NCI-H1694 treated with DMSO at 0.1 percent for 48 hours (cell line): ENCODE results near the gene POLE4.

ENCODE experiments used
- DNase-seq: peaks from one replicate; lab custom pipeline; 2025; lab: John Stamatoyannopoulos, UW

Gene POLE4

DNA sequence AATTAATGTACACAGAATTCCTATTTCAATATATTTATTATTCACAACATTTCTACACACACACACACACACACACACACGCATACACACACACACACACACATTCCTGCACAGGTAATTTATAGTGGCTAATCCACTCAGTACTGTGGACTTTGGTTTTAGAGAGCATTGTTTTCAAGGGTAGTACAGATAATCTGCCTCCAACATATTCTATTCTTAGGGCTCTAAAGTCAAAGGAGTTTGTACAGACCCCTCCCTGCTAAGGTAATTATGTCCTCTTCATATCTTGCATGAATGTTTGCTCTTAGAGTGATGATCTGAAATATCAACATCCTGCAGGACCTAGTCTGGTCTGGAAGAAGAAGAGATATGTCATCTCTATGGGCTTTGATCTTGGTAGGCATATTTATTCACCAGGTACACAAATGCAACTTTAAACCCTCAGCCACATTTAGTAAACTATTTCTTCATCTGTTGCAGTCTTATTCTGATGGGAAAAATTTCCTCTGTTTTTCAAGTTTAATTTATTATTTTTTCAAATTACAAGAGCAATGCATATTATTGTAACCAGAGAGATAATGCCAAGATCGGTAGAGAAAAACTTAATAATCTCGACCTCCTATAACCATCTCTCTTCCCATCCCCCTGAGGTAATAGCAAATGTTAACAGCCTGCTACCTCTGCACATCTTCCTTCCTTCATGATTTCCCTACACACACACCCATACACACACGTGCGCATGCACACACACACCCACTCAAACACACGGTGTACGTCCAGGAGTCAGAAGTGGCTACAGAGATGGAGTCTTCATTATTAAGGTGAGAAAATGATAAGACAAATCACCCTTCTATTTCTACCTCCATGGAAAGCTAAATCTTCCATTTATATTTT lies 18.3 kb upstream of the POLE4 start:
- DNase-seq, result no peak

DNA sequence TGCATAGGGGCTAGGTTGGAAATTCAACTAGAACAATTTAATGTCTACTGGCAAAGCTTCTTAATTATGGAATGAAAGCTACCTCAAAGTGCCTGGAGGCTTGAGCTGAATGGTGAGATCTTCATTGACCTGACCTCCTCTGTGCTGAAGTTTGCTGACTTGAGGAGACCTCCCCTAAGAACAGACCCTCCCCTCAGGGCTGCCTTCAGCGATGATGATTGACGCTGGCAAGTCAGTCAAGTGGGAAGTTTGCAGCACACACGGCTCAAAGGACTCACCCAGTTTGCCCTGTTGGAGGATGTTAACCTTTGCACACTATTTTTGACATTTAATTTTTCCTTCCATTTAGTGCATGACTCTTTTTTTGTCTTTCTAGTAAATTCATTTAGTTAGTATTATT lies 17.2 kb upstream of the POLE4 start:
- DNase-seq, result no peak

DNA sequence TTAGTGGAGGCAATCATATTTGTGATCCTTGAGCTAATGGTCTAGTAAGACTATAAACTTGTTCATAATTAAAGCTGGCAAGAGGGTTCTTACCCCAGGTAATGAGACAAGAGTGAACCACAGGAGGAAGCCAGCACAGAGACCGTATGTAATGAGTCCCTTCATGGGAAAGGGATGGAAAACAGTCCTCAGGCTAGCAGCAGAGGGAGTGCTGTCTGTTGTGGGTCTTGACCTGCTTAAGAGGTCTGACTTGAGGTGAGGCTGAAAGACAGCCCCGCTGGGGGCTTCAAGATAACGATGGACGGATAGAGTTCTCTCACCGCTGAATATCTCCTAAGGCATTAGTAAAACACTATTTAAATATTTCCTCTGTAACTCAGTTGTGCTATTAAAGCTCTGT lies 16.2 kb upstream of the POLE4 start:
- DNase-seq, result no peak

DNA sequence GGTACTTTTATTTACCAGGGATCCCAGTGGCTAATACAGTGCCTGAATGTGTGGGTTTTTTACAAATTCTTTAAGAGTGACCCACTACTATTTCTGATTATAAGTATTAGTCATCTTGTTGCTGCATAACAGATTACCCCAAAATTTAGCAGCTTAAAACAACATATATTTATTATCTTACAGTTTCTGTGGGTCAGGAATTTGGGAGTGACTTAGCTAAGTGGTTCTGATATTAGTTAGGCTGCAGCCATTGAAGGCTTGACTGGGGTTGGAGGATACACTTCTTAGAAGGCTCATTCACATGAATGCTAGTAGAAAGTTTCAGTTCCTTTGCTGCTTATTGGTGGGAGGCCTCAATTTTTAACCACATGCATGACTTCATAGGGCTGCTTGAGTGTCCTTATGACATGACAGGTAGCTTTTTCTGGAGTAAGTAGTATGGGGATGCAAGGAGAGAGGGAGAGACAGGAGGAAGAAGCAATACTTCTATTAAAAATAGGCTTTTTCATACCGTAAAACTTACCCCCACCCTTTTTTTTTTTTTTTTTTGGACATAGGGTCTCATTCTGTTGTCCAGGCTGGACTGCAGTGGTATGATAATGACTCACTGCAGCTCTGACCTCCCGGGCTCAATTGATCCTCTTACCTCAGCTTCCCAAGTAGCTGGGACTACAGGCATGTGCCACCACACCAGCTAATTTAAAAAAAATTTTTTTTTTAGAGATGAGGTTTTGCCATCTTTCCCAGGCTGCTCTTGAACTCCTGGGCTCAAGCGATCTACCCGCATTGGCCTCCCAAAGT lies 13.3 kb upstream of the POLE4 start:
- no peak for DNase-seq

DNA sequence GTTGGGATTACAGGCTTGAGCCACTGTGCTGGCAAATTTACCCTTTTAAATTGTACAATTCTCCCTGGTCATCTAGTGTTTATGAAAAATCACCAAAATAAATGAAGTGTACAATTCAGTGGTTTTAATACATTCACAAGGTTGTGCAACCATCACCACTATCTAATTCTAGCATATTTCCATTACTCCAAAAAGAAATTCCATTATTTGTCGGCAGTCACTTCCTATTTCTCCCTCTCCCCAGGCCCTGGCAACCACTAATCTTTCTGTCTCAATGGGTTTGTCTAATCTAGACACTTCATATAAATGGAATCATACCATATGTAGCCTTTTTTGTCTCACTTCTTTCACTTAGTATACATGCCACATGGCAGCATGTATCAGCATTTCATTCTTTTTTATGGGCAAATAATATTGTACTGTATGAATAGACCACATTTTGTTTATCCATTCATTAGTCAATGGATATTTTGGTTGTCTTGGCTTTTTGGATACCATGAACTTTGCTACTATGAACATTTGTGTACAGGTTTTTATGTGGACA lies 12.6 kb upstream of the POLE4 start:
- DNase-seq, result no peak

DNA sequence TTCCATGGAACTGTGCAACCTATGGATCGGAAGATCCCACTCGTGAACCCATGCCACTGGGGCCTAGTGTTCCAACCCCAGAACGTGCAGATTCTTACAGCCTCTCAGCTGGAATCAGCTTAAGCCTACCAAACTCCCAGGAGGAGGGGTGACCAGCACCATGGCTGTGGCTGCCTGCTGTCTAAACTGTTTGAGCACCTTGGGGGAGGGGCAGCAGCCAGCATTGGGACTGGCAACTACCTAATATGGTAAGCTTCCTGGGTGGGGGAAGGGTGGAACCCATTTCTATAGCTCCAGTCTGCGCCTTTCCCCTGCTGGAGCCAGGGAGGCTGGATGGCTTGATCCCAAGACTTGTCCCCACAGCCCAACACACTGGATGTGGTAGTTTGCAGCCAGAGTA lies 10.7 kb upstream of the POLE4 start:
- no peak for DNase-seq

DNA sequence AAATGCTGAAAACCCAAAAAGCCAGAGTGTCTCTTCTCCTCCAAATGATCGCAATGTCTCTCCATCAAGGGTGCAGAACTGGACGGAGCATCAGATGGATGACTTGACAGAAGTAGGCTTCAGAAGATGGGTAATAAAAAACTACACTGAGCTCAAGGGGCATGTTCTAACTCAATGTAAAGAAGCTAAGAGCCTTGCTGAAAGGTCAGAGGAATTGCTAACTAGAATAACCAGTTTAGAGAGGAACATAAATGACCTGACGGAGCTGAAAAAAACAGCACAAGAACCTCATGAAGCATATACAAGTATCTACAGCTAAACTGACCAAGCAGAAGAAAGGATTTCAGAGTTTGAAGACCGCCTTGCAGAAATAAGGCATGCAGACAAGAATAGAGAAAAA lies 9.7 kb upstream of the POLE4 start:
- DNase-seq, result no peak

DNA sequence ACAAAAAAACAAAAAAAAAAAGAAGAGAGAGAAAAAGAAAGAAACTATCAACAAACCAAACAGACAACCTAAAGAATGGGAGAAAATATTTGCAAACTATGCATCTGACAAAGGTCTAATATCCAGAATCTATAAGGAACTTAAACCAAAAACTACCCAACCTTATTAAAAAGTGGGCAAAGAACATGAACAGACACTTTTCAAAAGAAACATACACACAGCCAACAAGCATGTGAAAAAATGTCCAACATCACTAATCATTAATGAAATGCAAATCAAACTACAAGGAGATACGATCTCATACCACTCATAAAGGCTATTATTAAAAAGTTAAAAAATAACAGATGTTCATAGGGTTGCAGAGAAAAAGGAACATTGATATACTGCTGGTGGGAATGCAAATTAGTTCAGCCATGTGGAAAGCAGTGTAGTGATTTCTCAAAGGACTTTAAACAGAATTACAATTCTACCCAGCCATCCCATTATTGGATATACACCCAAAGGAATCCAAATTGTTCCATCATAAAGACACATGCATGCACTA lies 7.2 kb upstream of the POLE4 start:
- DNase-seq, result no peak

DNA sequence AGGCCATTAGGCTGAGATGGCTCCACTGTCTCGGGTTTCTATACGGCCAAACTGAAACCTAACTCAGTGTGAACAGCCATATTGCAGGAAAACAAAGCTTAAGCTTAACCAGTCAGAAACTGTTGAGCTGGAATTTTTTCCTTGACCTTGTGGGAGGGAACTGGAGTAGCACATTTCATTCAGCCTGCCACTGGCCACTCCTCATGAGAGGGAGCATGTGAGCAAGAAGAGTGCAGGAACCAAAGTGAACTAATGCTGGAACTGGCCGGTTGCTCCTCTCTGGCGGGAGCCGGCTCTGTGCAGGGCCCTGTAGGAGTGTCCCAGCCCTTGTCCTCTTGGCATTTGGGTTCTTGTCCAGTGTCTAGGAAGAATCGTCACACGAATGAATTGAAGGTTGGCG lies 5.9 kb upstream of the POLE4 start:
- DNase-seq, result no peak

DNA sequence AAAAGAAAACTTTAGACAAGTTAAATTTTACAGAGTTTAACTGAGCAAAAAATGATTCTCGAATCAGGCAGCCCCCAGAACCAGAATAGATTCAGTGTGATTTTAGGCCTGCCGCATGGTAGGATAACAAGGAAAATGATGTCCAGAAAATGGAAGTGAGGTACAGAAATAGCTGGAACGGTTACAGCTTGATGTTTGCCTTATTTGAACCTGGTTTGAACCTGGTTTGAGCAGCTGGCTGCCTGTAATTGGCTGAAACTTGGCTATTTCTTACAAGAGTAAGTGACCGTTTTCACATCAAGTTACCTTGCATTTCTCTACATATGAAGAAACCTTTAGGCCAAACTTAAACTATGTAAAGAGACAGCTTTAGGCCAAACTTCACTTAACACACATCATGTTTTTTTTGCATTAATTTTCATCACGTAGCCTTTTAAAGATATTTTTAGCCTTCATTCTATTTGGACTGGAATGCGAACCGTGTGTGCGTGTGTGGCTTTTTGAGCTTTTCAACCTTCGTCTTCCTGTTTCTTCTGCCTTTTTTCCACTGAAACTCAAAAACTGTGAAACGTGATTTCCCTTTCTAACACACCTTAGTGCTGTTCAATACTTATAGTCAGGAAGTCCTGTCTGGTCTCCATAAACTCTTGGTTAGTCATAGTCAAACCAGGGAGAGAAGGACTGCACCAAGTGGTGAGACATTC lies 4.5 kb upstream of the POLE4 start:
- DNase-seq, result no peak

DNA sequence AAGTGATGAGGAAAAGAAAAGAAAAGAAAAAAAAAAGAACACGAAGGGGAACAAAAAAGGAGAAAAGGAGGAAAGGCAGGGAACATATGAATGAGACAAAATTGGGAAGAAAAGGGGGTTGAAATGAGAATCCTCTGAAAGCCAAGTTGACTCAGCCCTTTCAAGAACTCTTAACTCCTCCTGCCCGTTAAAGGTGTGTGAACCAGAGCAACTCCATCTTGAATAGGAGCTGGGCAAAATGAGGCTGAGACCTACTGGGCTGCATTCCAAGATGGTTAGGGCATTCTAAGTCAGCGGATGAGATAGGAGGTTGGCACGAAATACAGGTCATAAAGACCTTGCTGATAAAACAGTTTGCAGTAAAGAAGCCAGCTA lies 4.0 kb upstream of the POLE4 start:
- no peak for DNase-seq

DNA sequence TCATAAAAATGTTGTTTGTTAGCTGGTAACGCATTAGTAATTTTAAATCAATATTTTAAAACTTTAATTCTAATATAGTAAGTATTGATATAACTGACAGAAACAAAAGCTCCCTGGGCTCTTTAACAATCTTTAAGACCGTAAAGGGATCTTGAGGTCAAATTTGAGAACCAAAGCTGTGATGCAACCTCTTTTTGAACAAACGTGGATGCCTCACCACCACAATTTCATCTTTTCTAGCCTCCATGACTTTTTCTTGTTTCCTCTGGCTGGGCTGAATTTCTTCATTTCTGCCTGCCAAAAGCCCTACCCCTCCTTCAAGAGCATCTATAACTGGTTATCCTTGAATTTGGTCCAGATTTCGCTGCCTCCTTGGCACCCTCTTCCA lies 563 bp upstream of the POLE4 start:
- DNase-seq, result no peak

DNA sequence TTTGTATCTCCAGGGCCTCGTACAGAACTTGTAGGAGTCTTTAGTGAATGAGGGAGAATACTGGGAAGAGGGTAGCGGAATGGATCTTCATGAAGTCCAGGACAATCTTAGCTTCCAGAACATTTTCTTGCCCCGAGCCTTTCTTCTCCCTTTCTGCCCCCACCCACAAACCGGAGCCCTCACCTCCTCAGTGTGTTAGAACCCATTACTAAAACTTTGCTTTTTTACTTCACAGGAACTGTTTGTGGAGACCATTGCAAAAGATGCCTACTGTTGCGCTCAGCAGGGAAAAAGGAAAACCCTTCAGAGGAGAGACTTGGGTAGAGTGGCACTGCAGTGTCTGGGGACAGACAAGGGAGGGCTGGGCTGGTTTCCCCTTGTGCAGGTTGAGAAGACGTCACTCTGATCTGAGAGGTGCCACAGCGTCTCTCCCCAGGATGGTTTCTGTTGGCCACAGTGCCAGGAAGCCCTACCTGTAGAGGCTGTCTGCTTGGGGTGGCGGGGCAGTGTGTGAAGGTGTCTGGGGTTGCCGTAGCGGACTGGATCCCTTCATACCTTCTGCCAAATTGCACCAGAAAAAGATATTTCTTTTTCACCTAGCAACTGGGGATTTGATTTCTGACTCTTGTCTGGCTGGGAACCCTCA lies 786 bp downstream of the POLE4 start:
- DNase-seq, result no peak

DNA sequence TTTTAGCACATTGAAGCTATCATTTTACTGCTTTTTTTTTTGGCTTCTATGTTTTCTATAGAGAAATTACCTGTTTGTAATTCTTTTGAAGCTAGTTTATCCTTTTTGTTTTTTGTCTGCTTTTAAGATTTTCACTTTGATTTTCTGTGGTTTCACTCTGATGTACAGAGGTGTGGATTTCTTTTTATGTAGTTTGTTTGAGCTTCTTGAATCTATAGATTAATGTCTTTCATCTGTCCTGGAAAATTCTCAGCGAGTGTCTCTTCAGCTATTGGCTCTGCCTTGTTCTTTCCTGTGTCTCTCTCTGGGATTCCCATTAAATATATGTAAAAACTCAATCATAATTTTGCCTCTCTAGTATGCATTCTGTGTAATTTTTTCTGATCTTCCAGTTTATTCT lies 8.4 kb downstream of the POLE4 start:
- DNase-seq, result no peak

DNA sequence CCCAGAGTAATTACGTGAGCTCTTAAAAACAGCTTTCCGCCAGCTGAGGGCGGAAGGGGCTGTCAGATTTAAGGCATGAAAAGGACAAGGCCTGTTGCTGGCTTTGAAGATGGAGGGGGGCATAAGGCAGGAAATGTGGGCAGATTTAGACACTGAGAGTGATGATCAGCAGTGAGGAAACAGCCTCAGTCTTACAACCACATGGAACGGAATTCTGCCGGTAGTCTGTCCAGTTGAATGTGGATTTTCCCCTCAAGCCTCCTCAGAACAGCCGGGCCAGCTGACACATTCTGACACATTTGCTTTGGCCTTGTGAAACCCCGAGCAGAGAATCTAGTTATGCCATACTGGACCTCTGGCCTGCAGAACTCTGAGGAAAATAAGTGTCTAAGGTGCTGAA lies 16.6 kb downstream of the POLE4 start:
- no peak for DNase-seq

DNA sequence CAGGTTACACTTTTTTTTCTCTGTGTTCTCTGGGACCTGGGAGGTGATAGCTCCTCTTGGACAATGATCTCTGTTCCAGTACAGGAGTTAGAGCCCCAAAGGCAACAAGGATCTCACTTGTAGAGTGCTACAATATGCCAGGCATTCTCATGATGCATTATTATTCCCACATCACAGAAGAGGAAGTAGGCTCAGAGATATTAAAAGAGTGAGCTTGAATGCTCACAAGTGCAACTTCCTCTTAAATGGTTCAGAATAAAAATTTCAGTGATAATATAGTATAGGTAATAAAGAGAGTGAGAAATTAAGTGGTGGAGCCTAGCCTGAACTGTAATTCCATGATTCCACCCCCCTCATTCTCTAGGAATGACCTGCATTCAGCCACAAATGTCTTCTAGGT lies 21.4 kb downstream of the POLE4 start:
- DNase-seq, result no peak

DNA sequence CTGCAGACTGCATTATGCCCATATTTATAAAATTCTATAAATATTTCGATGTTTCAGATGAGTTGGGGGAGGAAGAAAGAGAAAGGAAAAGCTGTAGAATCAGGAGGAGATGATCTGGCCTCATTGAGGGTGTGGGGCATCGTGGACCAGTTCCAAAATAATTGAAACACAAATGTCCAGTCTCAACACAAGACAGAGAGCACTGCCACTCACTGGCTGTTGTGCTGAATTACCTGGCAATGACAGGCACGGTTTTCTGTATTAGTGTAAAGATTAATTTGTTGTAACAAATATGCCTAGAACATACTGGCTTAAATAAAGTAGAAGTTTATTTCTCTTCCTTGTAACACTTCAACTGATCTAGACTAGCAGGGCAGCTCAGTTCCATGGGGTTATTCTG lies 24.1 kb downstream of the POLE4 start:
- DNase-seq, result no peak

DNA sequence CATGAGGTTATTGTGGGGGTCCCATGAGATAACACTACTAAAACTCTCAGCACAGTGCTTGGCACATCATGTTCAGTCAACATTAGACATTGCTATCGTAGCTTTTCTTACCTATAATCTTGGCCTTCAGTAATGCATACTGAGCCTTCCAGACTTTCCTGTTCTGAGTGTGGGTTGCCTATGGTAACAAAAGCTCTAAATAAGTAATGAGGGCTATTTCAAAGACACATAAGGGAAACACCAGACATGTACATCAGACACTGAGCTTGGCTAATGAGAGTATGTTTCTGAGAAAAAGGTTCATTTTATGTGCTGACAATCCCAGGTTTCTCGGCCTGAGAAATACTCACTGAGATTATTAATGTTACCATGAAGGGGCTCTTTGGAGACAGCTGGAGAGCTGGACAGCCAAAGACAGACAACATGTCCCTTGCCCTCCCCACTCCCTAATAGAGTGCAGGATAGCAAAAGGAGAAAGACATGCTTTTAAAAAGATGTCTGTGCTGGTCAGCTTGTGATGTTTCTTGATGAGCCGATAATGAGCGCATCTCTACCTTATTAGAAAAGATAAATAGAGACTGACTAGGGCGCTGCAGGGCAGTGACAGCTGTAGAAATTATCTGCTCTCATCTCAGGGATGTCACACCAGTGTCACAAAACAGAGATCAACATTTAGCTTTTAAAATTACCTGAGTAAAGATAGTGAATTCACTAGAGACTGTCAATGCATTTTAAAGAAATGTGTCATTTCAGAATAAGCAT lies 25.4 kb downstream of the POLE4 start:
- no peak for DNase-seq

DNA sequence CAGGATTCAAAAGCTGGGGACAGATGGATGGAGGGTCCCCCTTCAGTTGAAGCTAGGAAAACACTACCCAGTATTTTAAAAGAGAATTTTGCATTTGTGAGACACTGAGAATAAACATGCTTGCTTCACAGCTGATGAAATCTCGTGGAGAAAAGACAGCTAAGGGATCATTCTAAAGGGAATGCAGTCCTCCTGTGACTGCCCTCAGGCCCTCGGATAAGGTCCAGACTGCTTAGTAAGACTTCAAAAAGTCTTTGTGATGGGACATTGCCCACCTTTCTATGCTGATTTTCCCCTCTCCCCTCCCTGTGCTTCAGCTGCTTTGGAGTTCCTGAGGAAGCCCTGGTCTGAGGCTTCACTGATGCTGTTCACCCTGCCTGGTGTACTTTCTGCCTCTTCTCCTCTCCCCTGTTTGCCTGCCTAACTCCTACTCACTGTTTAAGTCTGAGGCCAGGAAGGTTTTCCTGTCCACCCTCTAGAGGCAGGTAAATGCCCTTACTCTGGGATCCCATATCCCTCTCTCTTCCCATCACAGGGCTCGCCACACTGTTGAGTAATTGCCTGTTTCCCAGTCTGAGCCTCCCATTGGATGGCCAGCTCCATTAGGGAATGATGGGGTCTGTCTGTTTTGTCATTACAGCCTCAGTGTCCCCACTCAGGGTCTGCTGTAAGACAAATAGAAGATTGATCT lies 26.6 kb downstream of the POLE4 start:
- no peak for DNase-seq

DNA sequence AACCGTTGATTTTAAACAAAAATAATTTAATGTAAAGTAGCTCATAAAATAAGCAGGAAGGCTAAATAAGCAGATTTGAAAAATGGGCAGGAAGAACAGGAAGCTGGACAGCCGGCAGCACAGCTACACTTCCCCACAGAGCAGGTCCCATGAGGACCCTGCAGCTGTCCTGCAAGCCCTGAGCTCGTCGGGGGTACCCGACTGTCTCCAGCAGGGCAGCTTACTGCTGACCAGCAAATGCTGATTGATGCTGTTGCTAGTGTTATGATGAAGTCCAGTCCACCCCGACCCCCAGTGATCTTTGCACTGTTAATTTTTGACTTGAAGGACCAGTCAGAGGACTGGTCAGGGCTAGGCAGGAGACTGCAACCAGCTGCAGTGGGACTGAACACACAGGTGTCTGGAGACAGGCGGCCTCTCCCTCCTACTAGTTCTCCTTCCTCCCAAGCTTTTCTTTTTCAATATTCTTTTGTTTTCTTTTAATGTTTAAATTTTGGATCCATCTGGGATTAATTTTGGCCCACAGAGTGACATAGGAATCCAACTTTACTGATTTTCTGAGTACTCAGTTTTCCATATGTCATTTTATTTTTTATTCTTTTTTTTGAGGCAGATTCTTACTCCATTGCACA lies 27.7 kb downstream of the POLE4 start:
- no peak for DNase-seq
